ENCODE results near the gene PROZ.
"Not testable (repeated sequence)": the region's sequence is repeated elsewhere in the genome, so short reads cannot be mapped to it uniquely, and the experiment has no call there.

Gene PROZ

GRCh38 chr13:113153810-113154748, 4.4 kb upstream of the PROZ start:
- DNase-seq (ENCODE audit: low spot score) (no peak), FAIRE-seq (no peak)

- FAIRE-seq = no peak
- no peak for DNase-seq (ENCODE audit: low spot score)
Observed at GRCh38 chr13:113155201-113155600, 3.2 kb upstream of the PROZ start.

- no peak for DNase-seq (ENCODE audit: low spot score)
- FAIRE-seq = no peak
Observed at GRCh38 chr13:113155982-113156655, 2.3 kb upstream of the PROZ start.

- FAIRE-seq (no peak), DNase-seq (ENCODE audit: low spot score) (no peak)
Observed at GRCh38 chr13:113157206-113157928, 1.1 kb upstream of the PROZ start.

- DNase-seq (ENCODE audit: low spot score) (no peak), FAIRE-seq (no peak)
Observed at GRCh38 chr13:113158946-113159345, 498 bp downstream of the PROZ start.

GRCh38 chr13:113159701-113160100, 1.3 kb downstream of the PROZ start:
- no peak for FAIRE-seq

GRCh38 chr13:113160983-113161382, 2.5 kb downstream of the PROZ start:
- FAIRE-seq (no peak), DNase-seq (ENCODE audit: low spot score) (no peak)

More at GRCh38 chr13:113159701-113160100, 1.3 kb downstream of the PROZ start:
- no peak for DNase-seq (ENCODE audit: low spot score)

- FAIRE-seq (no peak), DNase-seq (ENCODE audit: low spot score) (no peak)
Observed at GRCh38 chr13:113161433-113161832, 3.0 kb downstream of the PROZ start.

GRCh38 chr13:113161975-113162374, 3.5 kb downstream of the PROZ start:
- DNase-seq (ENCODE audit: low spot score); FAIRE-seq: not testable (repeated sequence)

GRCh38 chr13:113162783-113163685, 4.6 kb downstream of the PROZ start:
- FAIRE-seq (no peak), DNase-seq (ENCODE audit: low spot score) (no peak)

- DNase-seq (ENCODE audit: low spot score) (no peak), FAIRE-seq (no peak)
Observed at GRCh38 chr13:113164492-113164891, 6.0 kb downstream of the PROZ start.

GRCh38 chr13:113166266-113166665, 7.8 kb downstream of the PROZ start:
- DNase-seq (ENCODE audit: low spot score) = no peak

GRCh38 chr13:113166681-113167080, 8.2 kb downstream of the PROZ start:
- DNase-seq (ENCODE audit: low spot score) (no peak), FAIRE-seq (no peak)

More at GRCh38 chr13:113166266-113166665, 7.8 kb downstream of the PROZ start:
- no peak for FAIRE-seq

GRCh38 chr13:113167155-113167554, 8.7 kb downstream of the PROZ start:
- DNase-seq (ENCODE audit: low spot score) (no peak), FAIRE-seq (no peak)

- FAIRE-seq (no peak), DNase-seq (ENCODE audit: low spot score) (no peak)
Observed at GRCh38 chr13:113167575-113167974, 9.1 kb downstream of the PROZ start.

GRCh38 chr13:113168211-113168610, 9.8 kb downstream of the PROZ start:
- DNase-seq (ENCODE audit: low spot score) (no peak), FAIRE-seq (no peak)

- FAIRE-seq (no peak), DNase-seq (ENCODE audit: low spot score) (no peak)
Observed at GRCh38 chr13:113169277-113170272, 11.1 kb downstream of the PROZ start.

GRCh38 chr13:113170511-113170910, 12.1 kb downstream of the PROZ start:
- DNase-seq (ENCODE audit: low spot score) (no peak), FAIRE-seq (no peak)

All from RCC 7860 (cell line).